Measurements from ENCODE around the gene UGT3A2.

UGT3A2 gene

GRCh38 chr5:36066540-36067210 is at the start of gene UGT3A2:
Gene UGT3A2 (minus strand): TSS chr5:36066882. CDS start chr5:36066789, 93 bp downstream.
- Mint-ChIP-seq H3K4me1 (peaks cover 13% of the 10 kb centered on the region), H3K27ac (no peak within 1 kb of the TSS), H3K4me3 (no peak within 1 kb of the TSS), H3K36me3 (no peaks in the 10 kb centered on the region), H3K9me3 (no peaks in the 10 kb centered on the region), H3K27me3 (peaks cover 26% of the 10 kb centered on the region)

GRCh38 chr5:36111238-36111637 is 44.6 kb upstream of the UGT3A2 start:
- no peaks in the 10 kb centered on the region for H3K4me1 Mint-ChIP-seq
- no peaks in the 10 kb centered on the region for H3K27me3 Mint-ChIP-seq
- no peak overlapping the region for H3K4me3 Mint-ChIP-seq
- no peak overlapping the region for H3K27ac Mint-ChIP-seq
- H3K36me3 Mint-ChIP-seq = peaks cover 29% of the 10 kb centered on the region
- no peaks in the 10 kb centered on the region for H3K9me3 Mint-ChIP-seq

GRCh38 chr5:36108758-36109460 is 42.2 kb upstream of the UGT3A2 start:
- Mint-ChIP-seq H3K4me3 (no peak overlapping the region), H3K27ac (no peak overlapping the region), H3K36me3 (peaks cover 35% of the 10 kb centered on the region), H3K27me3 (no peaks in the 10 kb centered on the region), H3K9me3 (no peaks in the 10 kb centered on the region), H3K4me1 (no peaks in the 10 kb centered on the region)

- H3K4me3 Mint-ChIP-seq = no peak overlapping the region
- no peaks in the 10 kb centered on the region for H3K4me1 Mint-ChIP-seq
- H3K27me3 Mint-ChIP-seq = no peaks in the 10 kb centered on the region
- H3K36me3 Mint-ChIP-seq = peaks cover 33% of the 10 kb centered on the region
- H3K27ac Mint-ChIP-seq = no peak overlapping the region
- no peaks in the 10 kb centered on the region for H3K9me3 Mint-ChIP-seq
Measured at GRCh38 chr5:36105819-36106218, 39.1 kb upstream of the UGT3A2 start.

GRCh38 chr5:36099748-36100147 is 33.1 kb upstream of the UGT3A2 start:
- Mint-ChIP-seq H3K9me3 (no peaks in the 10 kb centered on the region), H3K4me3 (no peak overlapping the region), H3K27ac (no peak overlapping the region), H3K27me3 (no peaks in the 10 kb centered on the region), H3K36me3 (peaks cover 9% of the 10 kb centered on the region), H3K4me1 (no peaks in the 10 kb centered on the region)

GRCh38 chr5:36096486-36096885 is 29.8 kb upstream of the UGT3A2 start:
- Mint-ChIP-seq H3K4me1 (no peaks in the 10 kb centered on the region), H3K36me3 (no peaks in the 10 kb centered on the region), H3K4me3 (no peak overlapping the region), H3K27me3 (no peaks in the 10 kb centered on the region), H3K9me3 (no peaks in the 10 kb centered on the region), H3K27ac (no peak overlapping the region)

GRCh38 chr5:36089989-36090388 is 23.3 kb upstream of the UGT3A2 start:
- Mint-ChIP-seq H3K36me3 (no peaks in the 10 kb centered on the region), H3K4me3 (no peak overlapping the region), H3K27me3 (peaks cover 8% of the 10 kb centered on the region), H3K9me3 (no peaks in the 10 kb centered on the region), H3K27ac (no peak overlapping the region), H3K4me1 (no peaks in the 10 kb centered on the region)

- Mint-ChIP-seq H3K27me3 (peaks cover 15% of the 10 kb centered on the region), H3K4me1 (no peaks in the 10 kb centered on the region), H3K4me3 (no peak overlapping the region), H3K36me3 (peaks cover 1% of the 10 kb centered on the region), H3K27ac (no peak overlapping the region), H3K9me3 (no peaks in the 10 kb centered on the region)
Measured at GRCh38 chr5:36079200-36079781, 12.6 kb upstream of the UGT3A2 start.

GRCh38 chr5:36078430-36078829 is 11.7 kb upstream of the UGT3A2 start:
- Mint-ChIP-seq H3K4me1 (no peaks in the 10 kb centered on the region), H3K27ac (no peak overlapping the region), H3K4me3 (no peak overlapping the region), H3K36me3 (peaks cover 1% of the 10 kb centered on the region), H3K9me3 (no peaks in the 10 kb centered on the region), H3K27me3 (peaks cover 10% of the 10 kb centered on the region)

GRCh38 chr5:36073595-36074216 is 7.0 kb upstream of the UGT3A2 start:
- Mint-ChIP-seq H3K9me3 (no peaks in the 10 kb centered on the region), H3K27me3 (peaks cover 8% of the 10 kb centered on the region), H3K27ac (no peak overlapping the region), H3K4me3 (no peak overlapping the region), H3K4me1 (peaks cover 7% of the 10 kb centered on the region), H3K36me3 (no peaks in the 10 kb centered on the region)

GRCh38 chr5:36070687-36071571 is 4.2 kb upstream of the UGT3A2 start:
- H3K36me3 Mint-ChIP-seq = no peaks in the 10 kb centered on the region

GRCh38 chr5:36068751-36069281 is 2.1 kb upstream of the UGT3A2 start:
- Mint-ChIP-seq H3K4me1 (peaks cover 13% of the 10 kb centered on the region), H3K36me3 (no peaks in the 10 kb centered on the region), H3K4me3 (no peak overlapping the region), H3K27ac (no peak overlapping the region), H3K9me3 (no peaks in the 10 kb centered on the region), H3K27me3 (peaks cover 26% of the 10 kb centered on the region)

More at GRCh38 chr5:36070687-36071571, 4.2 kb upstream of the UGT3A2 start:
- H3K27me3 Mint-ChIP-seq = peaks cover 18% of the 10 kb centered on the region
- H3K9me3 Mint-ChIP-seq = no peaks in the 10 kb centered on the region
- H3K27ac Mint-ChIP-seq = peak overlapping the region; percentile 1
- peak overlapping the region; percentile 69 for H3K4me3 Mint-ChIP-seq
- peaks cover 13% of the 10 kb centered on the region for H3K4me1 Mint-ChIP-seq

- no peaks in the 10 kb centered on the region for H3K9me3 Mint-ChIP-seq
- H3K27me3 Mint-ChIP-seq = peaks cover 26% of the 10 kb centered on the region
- H3K4me1 Mint-ChIP-seq = peaks cover 8% of the 10 kb centered on the region
- H3K36me3 Mint-ChIP-seq = no peaks in the 10 kb centered on the region
- H3K27ac Mint-ChIP-seq = no peak overlapping the region
- H3K4me3 Mint-ChIP-seq = no peak overlapping the region
Measured at GRCh38 chr5:36066001-36066539, 612 bp downstream of the UGT3A2 start.

GRCh38 chr5:36060420-36060887 is 6.2 kb downstream of the UGT3A2 start:
- Mint-ChIP-seq H3K4me1 (no peaks in the 10 kb centered on the region), H3K27ac (no peak overlapping the region), H3K9me3 (no peaks in the 10 kb centered on the region)

More at GRCh38 chr5:36060420-36060887, 6.2 kb downstream of the UGT3A2 start:
- Mint-ChIP-seq H3K27me3 (peaks cover 18% of the 10 kb centered on the region), H3K4me3 (no peak overlapping the region), H3K36me3 (no peaks in the 10 kb centered on the region)

Measured in activated naive CD4-positive, alpha-beta T cell treated with anti-CD3 and anti-CD28 coated beads, Interleukin-2, amount 50 U/mL, for 24 hours (primary cell).